GM21737 (cell line): ENCODE data around the gene FABP6.
"Not testable (repeated sequence)": the region's sequence is repeated elsewhere in the genome, so short reads cannot be mapped to it uniquely, and the experiment has no call there.

Source experiments
- ATAC-seq: cut with Tn5 transposase; IDR thresholded peaks from one replicate; pipeline ENCODE4 v1.9.1; 2021; ENCODE audit warnings: mild to moderate bottlenecking, moderate library complexity; ENCODE audit not compliant: unreplicated experiment

FABP6 gene, protein sequence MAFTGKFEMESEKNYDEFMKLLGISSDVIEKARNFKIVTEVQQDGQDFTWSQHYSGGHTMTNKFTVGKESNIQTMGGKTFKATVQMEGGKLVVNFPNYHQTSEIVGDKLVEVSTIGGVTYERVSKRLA

DNA sequence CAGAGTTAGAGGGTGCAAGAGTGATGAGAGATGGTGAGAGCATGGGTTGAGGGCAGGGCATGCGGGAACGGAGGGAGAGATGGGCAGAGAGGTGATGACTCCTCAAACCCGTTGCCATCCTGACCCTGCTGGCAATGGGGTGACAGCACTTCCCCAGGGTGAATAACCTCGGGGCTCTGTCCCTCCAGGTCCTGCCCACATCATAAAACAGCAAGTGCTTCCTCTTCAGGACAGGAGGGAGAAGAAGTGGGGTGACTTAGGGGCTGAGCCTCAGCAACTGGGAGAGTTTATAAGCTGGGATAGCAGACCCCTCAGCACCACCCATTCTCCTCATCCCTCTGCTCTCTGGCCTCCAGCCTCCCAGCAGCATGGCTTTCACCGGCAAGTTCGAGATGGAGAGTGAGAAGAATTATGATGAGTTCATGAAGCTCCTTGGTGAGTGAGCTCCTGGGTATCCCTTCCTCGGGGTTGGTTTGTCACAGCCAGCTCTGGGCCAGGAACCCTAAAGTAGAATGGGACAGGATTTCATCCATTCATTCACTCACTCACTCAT, at the start of gene FABP6:
Gene FABP6, plus strand, starts transcription at position 317 of the 553 bp plus-strand sequence. Its CDS starts 52 bp downstream, at position 369.
- ATAC-seq: no peak

DNA sequence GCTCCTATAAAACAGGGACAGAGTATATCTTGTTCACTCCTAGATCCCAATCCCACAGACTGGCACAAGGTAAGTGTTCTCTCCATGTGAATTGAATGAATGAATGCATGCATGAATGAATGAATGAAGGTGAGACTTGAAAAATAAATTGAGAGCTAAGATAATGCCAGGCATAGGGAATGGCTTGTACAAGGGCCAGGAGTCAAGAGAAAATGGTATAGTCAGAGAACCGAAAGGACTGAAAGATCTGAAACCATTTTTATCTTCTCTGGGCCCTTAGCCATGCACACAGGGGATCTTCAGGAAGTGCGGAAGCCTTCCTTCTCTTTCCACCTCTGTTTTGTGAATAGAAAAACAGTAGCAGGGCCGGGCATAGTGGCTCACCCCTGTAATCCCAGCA, 48.4 kb upstream of the FABP6 start:
- no peak for ATAC-seq

DNA sequence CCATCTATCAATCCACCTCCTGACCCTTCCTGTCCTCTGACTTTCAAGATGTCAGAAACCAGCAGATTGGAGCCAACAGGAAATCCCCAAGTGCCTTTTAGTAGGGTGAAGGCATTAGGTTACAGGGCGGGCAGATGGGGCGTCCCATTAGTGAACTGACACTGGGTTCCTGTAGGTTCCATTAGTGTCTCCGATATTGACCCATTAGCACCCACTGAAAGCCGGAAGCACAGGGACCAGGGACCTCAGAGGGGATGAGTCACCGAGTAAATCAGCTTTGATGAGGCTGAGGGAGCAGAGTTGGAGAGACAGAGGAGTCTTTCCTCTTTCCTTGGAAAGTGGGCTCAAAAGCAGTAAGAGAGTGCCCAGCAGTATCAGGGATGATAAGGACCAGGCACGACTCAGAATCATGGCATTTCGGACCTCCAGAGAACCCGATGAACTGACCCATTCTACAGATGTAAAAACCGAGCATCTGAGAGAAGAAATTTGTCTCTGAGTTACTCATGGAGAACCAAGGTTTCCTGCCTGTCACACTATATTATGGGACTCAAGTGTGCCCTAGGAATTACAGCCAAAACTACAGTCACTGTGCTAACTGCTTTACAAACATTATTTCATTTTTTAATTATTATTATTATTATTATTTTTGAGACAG, 47.2 kb upstream of the FABP6 start:
- ATAC-seq: no peak

DNA sequence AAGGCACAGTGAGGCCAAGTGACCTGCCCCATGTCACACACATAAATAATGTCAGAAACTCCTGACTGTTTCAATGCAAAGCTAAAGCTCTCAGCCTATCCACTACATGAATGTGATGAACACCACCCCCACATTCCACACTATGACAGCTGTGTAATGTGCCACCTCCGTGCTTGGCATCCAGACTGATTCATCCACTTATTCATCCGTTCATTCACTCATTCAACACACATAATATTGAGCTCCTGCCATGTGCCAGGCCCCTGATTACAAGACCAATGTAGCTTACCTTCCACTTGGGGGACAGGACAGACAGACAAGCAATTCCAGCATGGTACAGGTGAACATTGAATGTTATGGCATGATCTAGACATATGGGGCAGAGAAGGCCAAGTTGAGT, 46.2 kb upstream of the FABP6 start:
- ATAC-seq: no peak

DNA sequence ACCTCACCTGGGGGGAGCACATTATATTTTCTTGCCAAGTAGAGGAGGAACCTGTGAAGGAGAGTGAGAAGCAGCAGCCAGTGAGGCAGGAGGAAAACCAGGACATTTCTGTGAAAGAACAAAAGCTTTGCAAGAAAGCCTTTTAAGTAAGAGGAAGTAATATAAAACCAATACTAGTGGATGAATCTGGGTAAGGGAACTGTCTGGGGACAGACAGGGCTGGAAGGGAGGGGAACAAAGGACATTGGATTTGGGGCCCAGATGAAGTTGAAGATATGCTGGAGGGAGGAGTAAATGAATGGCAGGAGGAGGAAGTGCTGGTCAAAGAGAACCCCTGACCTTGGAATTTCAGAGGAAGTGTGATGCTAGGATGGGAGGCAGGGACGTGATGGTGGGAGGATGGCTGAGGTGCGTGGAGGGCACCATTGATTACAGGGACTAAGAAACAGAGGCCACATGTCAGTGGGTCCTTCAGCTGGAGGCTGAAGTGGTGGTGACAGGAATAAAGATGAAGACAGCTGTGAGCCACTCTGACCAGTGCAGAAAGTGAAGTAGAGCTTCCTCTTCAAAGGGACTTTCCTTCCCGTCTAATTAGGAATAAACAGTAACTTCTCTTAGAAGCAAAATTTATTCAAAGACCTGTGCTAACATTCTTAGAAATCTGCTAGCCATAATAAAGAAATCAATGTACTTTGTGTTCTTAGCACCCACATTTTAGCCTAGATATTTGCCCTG, 43.5 kb upstream of the FABP6 start:
- ATAC-seq: no peak

DNA sequence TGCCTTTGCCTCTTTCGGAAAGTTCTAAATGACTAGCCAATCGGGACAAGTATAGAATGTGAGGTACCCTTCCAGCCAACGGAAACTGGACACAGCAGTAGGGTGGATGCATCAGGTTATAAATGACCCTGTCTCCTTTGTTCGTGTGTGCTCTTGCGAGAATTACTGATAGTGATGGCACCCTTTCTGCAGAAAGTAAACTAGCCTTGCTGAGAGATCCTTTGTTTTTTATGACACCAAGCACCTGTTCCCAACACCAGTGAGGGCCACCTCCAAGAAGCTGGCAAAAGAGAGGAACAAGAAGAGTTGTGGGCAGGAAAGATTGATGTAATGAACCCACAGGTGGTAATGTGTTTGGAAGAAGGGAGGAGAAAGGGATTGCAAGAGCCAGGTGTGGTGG, 42.8 kb upstream of the FABP6 start:
- no peak for ATAC-seq

DNA sequence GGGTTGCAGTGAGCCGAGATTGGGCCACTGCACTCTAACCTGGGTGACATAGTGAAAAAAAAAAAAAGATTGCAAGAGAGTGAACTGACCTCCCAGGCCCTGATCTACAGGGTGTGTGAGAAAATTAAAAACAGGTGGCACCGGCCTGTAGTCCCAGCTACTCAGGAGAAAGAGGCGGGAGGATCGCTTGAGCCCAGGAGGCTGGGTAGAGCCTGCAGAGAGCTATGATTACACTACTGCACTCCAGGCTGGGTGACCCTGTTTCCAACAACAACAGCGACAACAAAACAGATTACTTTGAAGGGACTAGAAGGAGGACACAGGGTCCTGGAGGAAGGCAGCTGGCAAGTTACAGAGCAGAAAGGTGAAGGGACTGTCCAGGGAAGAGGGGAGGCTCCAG, 42.2 kb upstream of the FABP6 start:
- ATAC-seq: no peak

DNA sequence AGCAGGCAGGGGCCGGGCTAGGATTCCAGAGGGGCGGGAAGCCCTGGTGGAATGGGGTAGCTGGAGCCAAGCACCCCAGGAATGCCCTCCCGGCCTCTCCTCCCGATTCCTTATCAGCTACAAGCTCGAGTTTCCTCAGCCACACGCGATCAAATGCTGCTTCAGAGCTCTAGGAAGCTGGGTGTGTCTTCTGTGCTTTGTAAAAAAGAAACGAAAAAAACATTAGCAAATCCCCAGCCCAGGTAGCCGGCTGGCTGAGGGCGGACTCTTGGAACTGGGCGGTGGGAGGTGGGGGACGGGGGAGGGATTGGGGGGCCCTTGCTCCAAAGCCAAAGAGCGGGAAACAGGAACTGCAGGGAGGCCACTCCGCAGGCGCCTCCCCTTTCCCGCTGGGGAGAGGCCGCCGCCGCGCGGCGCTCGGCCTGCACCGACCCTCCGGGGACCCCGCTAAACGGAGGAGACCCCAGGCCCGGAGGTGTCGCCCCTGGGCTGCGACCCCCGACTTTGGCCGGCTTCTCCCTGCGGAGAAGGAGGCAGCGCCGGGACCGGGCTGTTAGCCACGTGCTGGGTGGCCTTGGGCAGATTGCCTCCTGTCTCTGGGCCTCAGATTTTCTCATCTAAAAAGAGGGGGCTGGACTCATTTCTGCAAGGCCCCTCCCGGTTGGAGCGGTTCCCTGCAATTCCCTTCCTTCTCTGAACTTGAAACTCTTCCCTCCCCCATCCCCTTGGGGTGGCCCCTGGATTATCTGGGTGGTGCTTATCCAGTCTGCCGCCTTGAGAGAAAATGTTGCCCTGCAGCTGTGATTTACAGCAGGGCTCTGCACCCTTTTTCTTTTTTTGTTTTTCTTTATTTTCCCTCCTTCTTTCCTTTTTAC, 40.9 kb upstream of the FABP6 start:
- no peak for ATAC-seq

DNA sequence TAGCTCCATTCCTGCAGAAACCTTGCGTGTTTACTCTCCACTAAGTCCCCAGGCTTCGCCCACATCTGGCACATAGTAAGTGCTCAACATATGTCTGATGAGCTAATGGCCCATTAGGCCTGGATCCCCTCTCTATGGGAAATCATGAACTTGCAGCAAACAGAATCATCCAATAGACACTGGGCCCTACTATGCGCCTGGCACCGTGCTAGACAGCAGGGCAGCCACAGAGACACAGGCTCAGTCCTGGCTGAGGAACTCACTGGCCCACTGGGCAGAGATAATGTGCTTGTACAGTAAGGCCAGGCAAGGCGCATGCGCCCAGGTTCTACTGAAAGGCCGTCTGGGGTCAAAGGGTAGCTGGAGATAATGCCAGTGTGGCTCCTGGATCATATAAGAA, 36.9 kb upstream of the FABP6 start:
- no peak for ATAC-seq

DNA sequence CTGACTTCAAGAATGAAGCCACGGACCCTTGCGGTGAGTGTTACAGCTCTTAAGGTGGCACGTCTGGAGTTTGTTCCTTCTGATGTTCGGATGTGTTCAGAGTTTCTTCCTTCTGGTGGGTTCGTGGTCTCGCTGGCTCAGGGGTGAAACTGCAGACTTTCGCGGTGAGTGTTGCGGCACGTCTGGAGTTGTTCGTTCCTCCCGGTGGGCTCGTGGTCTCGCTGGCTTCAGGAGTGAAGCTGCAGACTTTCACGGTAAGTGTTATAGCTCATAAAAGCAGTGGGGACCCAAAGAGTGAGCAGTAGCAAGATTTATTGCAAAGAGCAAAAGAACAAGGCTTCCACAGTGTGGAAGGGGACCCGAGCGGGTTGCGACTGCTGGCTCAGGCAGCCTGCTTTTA, 36.2 kb upstream of the FABP6 start:
- not testable (repeated sequence) for ATAC-seq

DNA sequence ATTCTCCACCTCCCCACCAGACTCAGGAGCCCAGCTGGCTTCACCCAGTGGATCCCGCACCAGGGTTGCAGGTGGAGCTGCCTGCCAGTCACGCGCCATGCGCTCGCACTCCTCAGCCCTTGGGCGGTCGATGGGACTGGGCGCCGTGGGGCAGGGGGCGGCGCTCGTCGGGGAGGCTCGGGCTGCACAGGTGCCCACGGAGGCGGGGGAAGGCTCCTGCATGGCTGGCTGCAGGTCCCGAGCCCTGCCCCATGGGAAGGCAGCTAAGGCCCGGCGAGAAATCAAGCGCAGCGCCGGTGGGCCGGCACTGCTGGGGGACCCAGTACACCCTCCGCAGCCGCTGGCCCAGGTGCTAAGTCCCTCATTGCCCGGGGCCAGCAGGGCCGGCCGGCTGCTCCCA, 35.5 kb upstream of the FABP6 start:
- ATAC-seq: not testable (repeated sequence)

DNA sequence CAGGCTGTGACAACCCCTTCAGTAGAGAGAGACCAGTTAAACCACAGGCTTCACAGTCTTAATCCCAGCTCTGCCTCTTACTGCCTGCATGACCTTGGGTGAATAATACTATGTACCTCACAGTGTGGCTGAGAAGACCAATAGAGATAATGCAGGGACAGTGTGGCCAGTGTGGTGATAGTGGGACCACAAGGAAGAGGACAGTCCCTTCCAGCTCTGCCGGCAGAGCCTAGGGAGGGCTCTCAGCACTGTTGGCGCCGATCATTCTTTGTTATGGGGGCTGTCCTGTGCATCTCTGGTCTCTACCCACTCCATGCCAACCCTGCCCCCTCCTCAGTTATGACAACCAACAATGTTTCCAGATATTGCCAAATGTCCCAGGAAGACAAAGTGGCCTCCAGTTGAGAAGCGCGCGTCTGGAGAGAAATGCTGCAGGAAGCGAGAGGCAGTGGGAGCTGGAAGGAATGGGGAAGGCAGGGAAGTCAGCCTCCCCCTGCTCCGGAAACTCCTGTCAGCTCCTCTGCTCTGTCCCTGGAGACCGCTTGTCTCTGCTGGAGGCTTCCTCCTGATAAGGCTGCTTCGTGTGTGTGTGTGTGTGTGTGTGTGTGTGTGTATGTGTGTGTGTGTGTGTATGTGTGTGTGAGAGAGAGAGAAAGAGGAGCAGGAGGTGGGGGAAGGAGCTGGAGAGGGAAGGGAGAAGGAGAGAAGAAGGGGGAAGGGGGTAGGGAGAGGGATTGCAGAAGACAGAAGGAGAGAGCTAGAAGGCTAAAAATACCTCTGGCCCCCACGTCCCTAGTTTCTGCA, 31.8 kb upstream of the FABP6 start:
- no peak for ATAC-seq

DNA sequence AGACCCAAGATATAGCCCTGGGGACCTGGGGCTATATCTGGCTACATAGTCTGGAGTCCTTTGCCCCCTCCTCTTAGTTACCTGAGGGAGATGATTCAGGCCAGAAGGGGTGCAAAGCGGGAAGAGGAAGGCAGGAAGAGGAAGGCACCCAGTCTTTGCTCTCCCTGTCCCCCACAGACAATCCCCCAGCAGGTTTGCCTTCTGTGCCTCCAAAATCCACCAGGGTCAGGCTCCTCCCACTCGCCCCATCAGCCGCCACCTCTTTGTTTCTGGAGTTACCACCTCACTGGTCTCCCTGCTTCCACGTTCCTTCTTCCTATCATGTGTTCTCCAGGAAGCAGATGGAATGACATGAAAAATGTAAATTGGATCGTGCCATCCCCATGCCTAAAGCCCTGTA, 31.2 kb upstream of the FABP6 start:
- ATAC-seq: no peak

DNA sequence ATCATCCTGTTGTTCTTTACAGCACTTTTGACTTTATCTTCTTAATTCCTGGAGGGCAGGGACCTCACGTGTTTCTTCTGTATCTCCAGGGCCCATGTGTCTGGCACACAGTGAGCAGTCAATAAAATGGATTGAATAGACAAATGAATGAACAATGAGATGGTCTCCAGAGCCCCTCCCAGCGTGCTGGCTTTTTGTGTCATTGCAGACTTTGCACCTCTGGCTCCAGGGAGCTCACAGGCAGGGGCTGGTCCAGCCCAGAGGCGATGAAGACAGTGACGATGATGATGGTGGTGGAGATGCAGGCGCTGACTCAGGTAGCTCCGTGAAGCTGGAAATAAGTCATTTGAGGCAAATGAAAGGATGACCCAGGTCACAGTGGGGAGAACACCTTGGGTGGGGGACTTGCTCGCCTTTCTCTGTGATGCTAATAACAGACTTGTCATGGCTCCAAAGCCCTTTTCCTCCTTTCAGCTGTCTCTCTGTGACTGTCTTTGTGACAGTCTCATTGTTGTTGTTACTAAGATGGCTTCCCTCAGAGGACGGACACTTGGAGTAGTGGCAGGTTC, 30.4 kb upstream of the FABP6 start:
- ATAC-seq: no peak

DNA sequence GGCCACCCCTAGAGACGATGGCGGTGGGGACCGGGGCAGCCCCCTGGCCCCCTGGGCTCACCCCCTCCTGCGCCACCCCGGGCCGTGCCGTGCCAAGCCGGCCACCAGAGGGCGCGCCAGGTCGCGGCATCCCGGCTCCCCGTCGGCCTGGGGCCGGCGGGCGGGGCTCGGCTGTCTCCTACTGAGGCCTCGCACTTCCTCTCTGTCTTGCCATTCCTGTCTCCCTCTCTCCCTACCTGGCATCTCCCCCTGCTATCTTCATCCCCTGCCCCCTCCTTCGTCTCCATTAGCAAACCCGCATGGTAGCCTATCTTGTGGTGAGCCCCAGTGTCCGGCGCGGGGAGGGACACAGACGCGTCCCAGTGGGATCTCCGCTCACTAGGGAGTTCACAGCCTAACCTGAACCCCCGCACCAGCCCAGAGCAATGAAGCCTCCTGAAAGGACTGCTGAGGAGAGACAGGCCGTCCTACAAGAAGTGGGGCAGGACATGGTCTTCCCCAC, 29.8 kb upstream of the FABP6 start:
- peak; percentile 97 for ATAC-seq

DNA sequence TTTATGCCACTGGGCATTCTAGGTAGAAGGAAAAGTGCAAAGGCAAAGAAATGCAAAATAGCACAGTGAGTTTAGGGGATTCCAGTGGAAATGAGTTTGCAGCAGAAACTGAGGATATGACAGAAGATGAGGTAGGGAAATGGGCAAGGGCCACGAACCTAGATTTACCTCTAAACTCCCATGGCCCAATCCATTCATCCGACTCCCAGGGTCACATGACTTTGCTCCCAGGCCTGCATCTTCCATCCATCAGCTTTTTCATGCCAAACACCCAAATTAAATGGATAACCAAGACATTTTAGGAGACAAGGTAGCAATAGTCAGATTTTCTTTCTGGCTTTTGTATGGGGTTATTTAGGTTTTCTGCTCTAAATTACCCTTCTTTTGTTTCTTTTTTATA, 22.2 kb upstream of the FABP6 start:
- ATAC-seq: no peak

DNA sequence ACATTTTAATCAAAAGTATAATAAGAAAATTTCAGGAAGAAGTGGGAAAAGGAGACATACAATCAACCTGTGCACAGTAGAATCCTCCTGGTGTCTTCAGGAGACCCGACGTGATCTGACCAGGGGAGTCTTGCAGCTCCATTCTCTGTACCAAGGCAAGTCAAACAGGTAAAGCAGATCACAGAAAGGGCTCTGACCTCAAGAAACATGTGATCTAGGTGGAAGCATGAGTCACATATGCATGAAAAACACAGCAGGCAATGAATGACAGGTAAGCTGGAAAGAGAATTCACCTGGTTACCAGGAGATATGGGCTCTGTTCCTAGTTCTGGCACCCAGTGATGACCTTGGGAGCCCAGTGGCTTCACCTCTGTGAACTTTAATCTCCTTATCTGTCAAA, 19.4 kb upstream of the FABP6 start:
- ATAC-seq: no peak

DNA sequence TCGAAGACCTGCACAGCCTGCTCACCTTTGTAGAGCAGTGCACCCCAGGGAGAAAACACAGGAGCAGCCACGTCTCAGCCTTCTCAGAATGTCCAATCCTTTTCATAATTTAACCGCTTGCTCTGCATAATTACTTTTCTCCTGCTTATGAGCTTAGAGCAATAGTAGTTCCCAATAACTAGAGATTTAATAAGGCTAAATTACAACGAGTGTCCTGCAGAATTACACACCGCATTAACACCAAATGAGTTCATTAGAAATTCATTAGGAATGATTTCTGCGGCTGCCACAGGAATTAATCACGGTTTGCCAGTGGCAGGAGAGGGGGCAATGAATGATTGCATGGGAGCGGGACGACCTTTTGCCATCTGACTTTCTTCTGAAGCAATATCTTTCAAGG, 18.7 kb upstream of the FABP6 start:
- no peak for ATAC-seq

DNA sequence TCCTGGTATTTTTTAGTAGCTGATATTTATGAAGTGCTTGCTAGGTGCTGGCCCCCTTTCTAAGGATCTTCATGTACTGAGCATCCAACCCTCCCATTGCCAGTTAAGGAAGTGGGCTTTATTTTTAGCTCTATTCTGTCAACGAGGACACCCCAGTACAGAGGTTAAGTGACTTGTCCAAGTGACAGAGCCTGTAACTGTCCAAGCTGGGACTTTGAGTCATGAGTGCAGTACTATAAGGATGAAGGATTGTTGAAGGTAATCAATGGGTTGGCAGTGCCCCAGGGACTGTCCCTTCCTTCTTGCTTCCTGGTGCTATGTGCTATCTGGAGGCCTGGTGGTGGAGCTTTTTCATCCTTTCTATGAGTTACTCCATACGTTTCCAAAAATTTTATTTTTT, 18.0 kb upstream of the FABP6 start:
- no peak for ATAC-seq

DNA sequence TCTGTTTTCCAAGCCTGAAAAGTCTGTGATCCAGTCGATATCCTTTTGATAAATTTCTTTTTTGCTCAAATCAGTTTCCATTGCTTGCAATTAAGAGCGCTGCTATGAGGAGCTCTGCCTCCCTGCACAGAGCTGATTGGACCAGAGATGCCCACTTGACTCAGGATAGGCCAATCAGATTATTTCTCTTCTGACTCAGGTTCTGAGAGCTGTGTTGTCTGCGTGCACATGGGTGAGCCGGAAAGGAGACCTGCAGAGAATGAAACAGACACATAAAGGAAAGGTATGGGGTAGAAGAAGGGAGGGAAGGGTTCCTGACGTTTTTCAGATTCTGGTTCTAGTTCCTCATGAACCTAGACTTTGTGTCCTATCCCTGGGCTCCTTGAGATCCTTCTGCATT, 15.8 kb upstream of the FABP6 start:
- ATAC-seq: no peak
